Peyer's patch (tissue), 4 donors: Measurements from ENCODE around the gene BICD1. TPM values are rescaled to one million over a fixed set of nuclear protein-coding genes. Genes with fewer than 3 reads are reported as not detected.

Experiments
- DNase-seq, 3 donors: peaks; one replicate each; pipeline ENCODE4 v3.0.0-alpha.2; 2017 to 2019
- H3K27ac ChIP-seq, 4 donors: fragments of 200-600 bp; sonication (generic); one replicate each; pipeline ENCODE4 v1.5.1; 2016 to 2019
- H3K27me3 ChIP-seq, 2 donors: fragments of 200-600 bp; sonication (generic); one replicate each; pipeline ENCODE4 v1.5.1; 2019
- H3K36me3 ChIP-seq, 3 donors: fragments of 200-600 bp; sonication (generic); one replicate each; pipeline ENCODE4 v1.5.1; 2016 to 2019
- H3K4me1 ChIP-seq, 4 donors: fragments of 200-600 bp; sonication (generic); one replicate each; pipeline ENCODE4 v1.5.1; 2016 to 2019
- H3K4me3 ChIP-seq, 4 donors: fragments of 200-600 bp; sonication (generic); 1 replicate in 3 of 4; 2 replicates in 1 of 4; pipeline ENCODE4 v1.5.1; 2016 to 2019; ENCODE audit warnings: mild to moderate bottlenecking in 1 of 4
- H3K9me3 ChIP-seq, 4 donors: fragments of 200-600 bp; sonication (generic); one replicate each; pipeline ENCODE4 v1.5.1; 2016 to 2019; ENCODE audit warnings: mild to moderate bottlenecking in 1 of 4
- CTCF ChIP-seq, 6 experiments: fragments of 450-650 bp in 4 of 6; fragments of 200-600 bp in 2 of 6; sonication (generic) in 1 of 6; IDR thresholded peaks; one replicate each; pipeline ENCODE4 v1.5.1; 2017 to 2019; ENCODE audit warnings: antibody characterized with exemption in 6 of 6, mild to moderate bottlenecking in 3 of 6, moderate library complexity in 1 of 6
- POLR2A ChIP-seq, 2 donors: fragments of 450-650 bp; IDR thresholded peaks; one replicate each; pipeline ENCODE4 v1.5.1; 2017; ENCODE audit warnings: antibody characterized with exemption in 2 of 2, mild to moderate bottlenecking in 2 of 2, moderate library complexity in 2 of 2
- total RNA-seq, 4 donors: library from RNA; depleted of rRNA; stranded (reverse); fragments of >200 nt; gene quantifications; one replicate each; pipeline ENCODE4 v1.1.0, GENCODE V29; 2016

The BICD1 gene
- total RNA-seq, 4 donors from 2014 or later: 3.5 to 39.6 (median 10.5) TPM

- Histone ChIP-seq H3K4me1 (no peaks in the 10 kb centered on the region), H3K36me3 (no peaks in the 10 kb centered on the region), H3K27me3 (no peaks in the 10 kb centered on the region), H3K27ac (no peak overlapping the region), H3K9me3 (no peaks in the 10 kb centered on the region), H3K4me3 (no peak overlapping the region)
- TF ChIP-seq CTCF (IDR thresholded peaks at IDR 0.05): no peak
- TF ChIP-seq POLR2A (IDR thresholded peaks at IDR 0.05): no peak
- no peak for DNase-seq
Measured at GRCh38 chr12:32331133-32331532, 224.5 kb downstream of the BICD1 start.

- H3K4me1 ChIP-seq: no peaks in the 10 kb centered on the region
- no peaks in the 10 kb centered on the region for H3K27me3 ChIP-seq
- TF ChIP-seq POLR2A (IDR thresholded peaks at IDR 0.05) (no peak), CTCF (IDR thresholded peaks at IDR 0.05) (no peak)
- no peaks in the 10 kb centered on the region for H3K36me3 ChIP-seq
- no peak overlapping the region for H3K27ac ChIP-seq
- no peaks in the 10 kb centered on the region for H3K9me3 ChIP-seq
- DNase-seq: no peak
- no peak overlapping the region for H3K4me3 ChIP-seq
Measured at GRCh38 chr12:32332446-32332845, 225.8 kb downstream of the BICD1 start.

- H3K27ac ChIP-seq: no peak overlapping the region
- H3K9me3 ChIP-seq: no peaks in the 10 kb centered on the region
- no peak for DNase-seq
- no peaks in the 10 kb centered on the region for H3K36me3 ChIP-seq
- H3K4me3 ChIP-seq: no peak overlapping the region
- H3K27me3 ChIP-seq: no peaks in the 10 kb centered on the region
- TF ChIP-seq CTCF (IDR thresholded peaks at IDR 0.05) (no peak), POLR2A (IDR thresholded peaks at IDR 0.05) (no peak)
- H3K4me1 ChIP-seq: no peaks in the 10 kb centered on the region
Measured at GRCh38 chr12:32334371-32334777, 227.7 kb downstream of the BICD1 start.

- no peak overlapping the region for H3K27ac ChIP-seq
- no peak for DNase-seq
- no peaks in the 10 kb centered on the region for H3K27me3 ChIP-seq
- H3K4me3 ChIP-seq: no peak overlapping the region
- no peaks in the 10 kb centered on the region for H3K36me3 ChIP-seq
- H3K4me1 ChIP-seq: no peaks in the 10 kb centered on the region
- TF ChIP-seq POLR2A (IDR thresholded peaks at IDR 0.05): no peak
- TF ChIP-seq CTCF (IDR thresholded peaks at IDR 0.05): no peak
- no peaks in the 10 kb centered on the region for H3K9me3 ChIP-seq
Measured at GRCh38 chr12:32336261-32336660, 229.6 kb downstream of the BICD1 start.

- Histone ChIP-seq H3K36me3 (no peaks in the 10 kb centered on the region), H3K4me3 (no peak overlapping the region), H3K27ac (no peak overlapping the region), H3K9me3 (no peaks in the 10 kb centered on the region), H3K4me1 (no peaks in the 10 kb centered on the region), H3K27me3 (no peaks in the 10 kb centered on the region)
- TF ChIP-seq POLR2A (IDR thresholded peaks at IDR 0.05) (no peak), CTCF (IDR thresholded peaks at IDR 0.05) (no peak)
- DNase-seq: no peak
Measured at GRCh38 chr12:32343496-32343895, 236.8 kb downstream of the BICD1 start.

GRCh38 chr12:32344047-32344446 lies 237.4 kb downstream of the BICD1 start:
- Histone ChIP-seq H3K4me1 (no peaks in the 10 kb centered on the region), H3K36me3 (no peaks in the 10 kb centered on the region), H3K4me3 (no peak overlapping the region), H3K27me3 (no peaks in the 10 kb centered on the region), H3K9me3 (no peaks in the 10 kb centered on the region), H3K27ac (no peak overlapping the region)
- no peak for TF ChIP-seq POLR2A (IDR thresholded peaks at IDR 0.05)
- peak in 1 of 6 experiments; percentile 2 for TF ChIP-seq CTCF (IDR thresholded peaks at IDR 0.05)
- DNase-seq: no peak
